IPS DF 19.7 (cell line): ENCODE measurements around the gene ACP7.
"Not testable (repeated sequence)": the region's sequence is repeated elsewhere in the genome, so short reads cannot be mapped to it uniquely, and the experiment has no call there.

Experiments used
- DNase-seq: peaks from one replicate; pipeline ENCODE4 v3.0.0-alpha.2; 2013; ENCODE audit warnings: low read depth, low spot score

Gene ACP7

GRCh38 chr19:39077323-39077722 is 6.8 kb upstream of the ACP7 start:
- no peak for DNase-seq

- DNase-seq = no peak
Measured at GRCh38 chr19:39078436-39079200, 5.5 kb upstream of the ACP7 start.

- no peak for DNase-seq
Measured at GRCh38 chr19:39080431-39080830, 3.7 kb upstream of the ACP7 start.

- no peak for DNase-seq
Measured at GRCh38 chr19:39082167-39082566, 2.0 kb upstream of the ACP7 start.

- DNase-seq = no peak
Measured at GRCh38 chr19:39082745-39083598, 1.2 kb upstream of the ACP7 start.

GRCh38 chr19:39083599-39083982 is 577 bp upstream of the ACP7 start:
- no peak for DNase-seq

- no peak for DNase-seq
Measured at GRCh38 chr19:39084732-39085080, 538 bp downstream of the ACP7 start.

- no peak for DNase-seq
Measured at GRCh38 chr19:39085392-39085791, 1.2 kb downstream of the ACP7 start.

- DNase-seq = no peak
Measured at GRCh38 chr19:39086386-39086785, 2.2 kb downstream of the ACP7 start.

GRCh38 chr19:39087907-39088686 is 3.9 kb downstream of the ACP7 start:
- no peak for DNase-seq

GRCh38 chr19:39090016-39090415 is 5.8 kb downstream of the ACP7 start:
- not testable (repeated sequence) for DNase-seq

- DNase-seq = no peak
Measured at GRCh38 chr19:39090881-39091280, 6.7 kb downstream of the ACP7 start.

- DNase-seq = not testable (repeated sequence)
Measured at GRCh38 chr19:39095799-39096540, 11.8 kb downstream of the ACP7 start.

- DNase-seq = no peak
Measured at GRCh38 chr19:39097299-39097698, 13.1 kb downstream of the ACP7 start.

- no peak for DNase-seq
Measured at GRCh38 chr19:39097721-39098120, 13.6 kb downstream of the ACP7 start.

- no peak for DNase-seq
Measured at GRCh38 chr19:39098365-39099269, 14.4 kb downstream of the ACP7 start.

- DNase-seq = no peak
Measured at GRCh38 chr19:39099341-39099740, 15.2 kb downstream of the ACP7 start.

GRCh38 chr19:39100500-39101166 is 16.5 kb downstream of the ACP7 start:
- no peak for DNase-seq

- DNase-seq = no peak
Measured at GRCh38 chr19:39103151-39103550, 19.0 kb downstream of the ACP7 start.

- DNase-seq = no peak
Measured at GRCh38 chr19:39104186-39104596, 20.0 kb downstream of the ACP7 start.
